ENCODE data around the gene EMX2.
A peak's percentile ranks its signal among the peaks of the same experiment; 100 is the strongest.

Gene EMX2

GRCh38 chr10:117532451-117533107 is 10.0 kb upstream of the EMX2 start:
- H3K4me3 ChIP-seq (ENCODE audit: insufficient read length, low read depth) = no peak overlapping the region
- H3K9me3 ChIP-seq (ENCODE audit: insufficient read depth, low read length) = no peaks in the 10 kb centered on the region
- no peaks in the 10 kb centered on the region for H3K36me3 ChIP-seq (ENCODE audit: insufficient read depth, insufficient read length, low read length)
- peaks cover 7% of the 10 kb centered on the region for H3K4me1 ChIP-seq (ENCODE audit: insufficient read depth, insufficient read length)
- peaks cover 76% of the 10 kb centered on the region for H3K27me3 ChIP-seq (ENCODE audit: insufficient read depth, insufficient read length)
- TF ChIP-seq ZNF274 (IDR thresholded peaks at IDR 0.05; ENCODE audit: low read depth, low read length) (no peak), YY1 (IDR thresholded peaks at IDR 0.05; ENCODE audit: insufficient read depth, insufficient read length) (no peak), SUZ12 (IDR thresholded peaks at IDR 0.05; ENCODE audit: extremely low read depth, insufficient read depth, insufficient read length) (peak; percentile 2)
- DNase-seq (ENCODE audit: low read depth, low spot score) = no peak
- no peak overlapping the region for H3K9ac ChIP-seq (ENCODE audit: insufficient read length, low read depth)

- Histone ChIP-seq H3K4me3 (ENCODE audit: insufficient read length, low read depth) (no peak overlapping the region), H3K36me3 (ENCODE audit: insufficient read depth, insufficient read length, low read length) (no peaks in the 10 kb centered on the region)
- no peak for TF ChIP-seq YY1 (IDR thresholded peaks at IDR 0.05; ENCODE audit: insufficient read depth, insufficient read length)
- TF ChIP-seq SUZ12 (IDR thresholded peaks at IDR 0.05; ENCODE audit: extremely low read depth, insufficient read depth, insufficient read length) = peak; percentile 14
Observed at GRCh38 chr10:117533507-117534281, 8.9 kb upstream of the EMX2 start.

GRCh38 chr10:117534321-117535297 is 7.9 kb upstream of the EMX2 start:
- Histone ChIP-seq H3K36me3 (ENCODE audit: insufficient read depth, insufficient read length, low read length) (no peaks in the 10 kb centered on the region), H3K27me3 (ENCODE audit: insufficient read depth, insufficient read length) (peaks cover 96% of the 10 kb centered on the region), H3K4me3 (ENCODE audit: insufficient read length, low read depth) (peak overlapping the region; percentile 21), H3K9ac (ENCODE audit: insufficient read length, low read depth) (peak overlapping the region; percentile 50), H3K9me3 (ENCODE audit: insufficient read depth, low read length) (no peaks in the 10 kb centered on the region), H3K4me1 (ENCODE audit: insufficient read depth, insufficient read length) (peaks cover 11% of the 10 kb centered on the region)
- TF ChIP-seq SUZ12 (IDR thresholded peaks at IDR 0.05; ENCODE audit: extremely low read depth, insufficient read depth, insufficient read length) = peak; percentile 34
- TF ChIP-seq ZNF274 (IDR thresholded peaks at IDR 0.05; ENCODE audit: low read depth, low read length) = no peak
- no peak for TF ChIP-seq YY1 (IDR thresholded peaks at IDR 0.05; ENCODE audit: insufficient read depth, insufficient read length)
- DNase-seq (ENCODE audit: low read depth, low spot score) = no peak

More at GRCh38 chr10:117533507-117534281, 8.9 kb upstream of the EMX2 start:
- no peak for DNase-seq (ENCODE audit: low read depth, low spot score)
- peaks cover 87% of the 10 kb centered on the region for H3K27me3 ChIP-seq (ENCODE audit: insufficient read depth, insufficient read length)
- H3K9ac ChIP-seq (ENCODE audit: insufficient read length, low read depth) = no peak overlapping the region
- H3K4me1 ChIP-seq (ENCODE audit: insufficient read depth, insufficient read length) = peaks cover 11% of the 10 kb centered on the region
- H3K9me3 ChIP-seq (ENCODE audit: insufficient read depth, low read length) = no peaks in the 10 kb centered on the region

GRCh38 chr10:117535298-117536071 is 7.1 kb upstream of the EMX2 start:
- peaks cover 100% of the 10 kb centered on the region for H3K27me3 ChIP-seq (ENCODE audit: insufficient read depth, insufficient read length)
- TF ChIP-seq SUZ12 (IDR thresholded peaks at IDR 0.05; ENCODE audit: extremely low read depth, insufficient read depth, insufficient read length) (no peak), YY1 (IDR thresholded peaks at IDR 0.05; ENCODE audit: insufficient read depth, insufficient read length) (no peak), ZNF274 (IDR thresholded peaks at IDR 0.05; ENCODE audit: low read depth, low read length) (no peak)
- DNase-seq (ENCODE audit: low read depth, low spot score) = no peak
- H3K9me3 ChIP-seq (ENCODE audit: insufficient read depth, low read length) = no peaks in the 10 kb centered on the region
- H3K36me3 ChIP-seq (ENCODE audit: insufficient read depth, insufficient read length, low read length) = no peaks in the 10 kb centered on the region
- peak overlapping the region; percentile 50 for H3K9ac ChIP-seq (ENCODE audit: insufficient read length, low read depth)
- H3K4me3 ChIP-seq (ENCODE audit: insufficient read length, low read depth) = peak overlapping the region; percentile 11
- H3K4me1 ChIP-seq (ENCODE audit: insufficient read depth, insufficient read length) = peaks cover 11% of the 10 kb centered on the region

GRCh38 chr10:117536072-117536865 is 6.3 kb upstream of the EMX2 start:
- Histone ChIP-seq H3K36me3 (ENCODE audit: insufficient read depth, insufficient read length, low read length) (no peaks in the 10 kb centered on the region), H3K27me3 (ENCODE audit: insufficient read depth, insufficient read length) (peaks cover 100% of the 10 kb centered on the region), H3K9ac (ENCODE audit: insufficient read length, low read depth) (no peak overlapping the region), H3K4me1 (ENCODE audit: insufficient read depth, insufficient read length) (peaks cover 11% of the 10 kb centered on the region), H3K4me3 (ENCODE audit: insufficient read length, low read depth) (no peak overlapping the region), H3K9me3 (ENCODE audit: insufficient read depth, low read length) (no peaks in the 10 kb centered on the region)
- no peak for DNase-seq (ENCODE audit: low read depth, low spot score)
- peak; percentile 88 for TF ChIP-seq SUZ12 (IDR thresholded peaks at IDR 0.05; ENCODE audit: extremely low read depth, insufficient read depth, insufficient read length)
- no peak for TF ChIP-seq YY1 (IDR thresholded peaks at IDR 0.05; ENCODE audit: insufficient read depth, insufficient read length)
- no peak for TF ChIP-seq ZNF274 (IDR thresholded peaks at IDR 0.05; ENCODE audit: low read depth, low read length)

Data from NT2/D1 (cell line).